A673 (cell line): Measurements from ENCODE around the gene FAM180B.

Experiments
- EZH2 ChIP-seq: fragments of 200-600 bp; sonication (generic); IDR thresholded peaks from 2 replicates; pipeline ENCODE4 v1.6.1; 2017; ENCODE audit warnings: borderline replicate concordance, low read depth, mild to moderate bottlenecking, mixed read lengths, antibody characterized with exemption, low read length; ENCODE audit not compliant: poor library complexity, severe bottlenecking
- TF ChIP-seq, protein P1 (sequence below): fragments of 300-800, 200-600 bp; sonication (generic); conservative IDR thresholded peaks from 2 replicates; pipeline ENCODE4 v1.5.1; 2017; ENCODE audit warnings: low read depth, mild to moderate bottlenecking, antibody characterized with exemption, low read length, moderate library complexity, mixed read lengths

GRCh38 chr11:47553406-47553743 is 33.1 kb upstream of the FAM180B start:
- TF ChIP-seq, protein P1, sequence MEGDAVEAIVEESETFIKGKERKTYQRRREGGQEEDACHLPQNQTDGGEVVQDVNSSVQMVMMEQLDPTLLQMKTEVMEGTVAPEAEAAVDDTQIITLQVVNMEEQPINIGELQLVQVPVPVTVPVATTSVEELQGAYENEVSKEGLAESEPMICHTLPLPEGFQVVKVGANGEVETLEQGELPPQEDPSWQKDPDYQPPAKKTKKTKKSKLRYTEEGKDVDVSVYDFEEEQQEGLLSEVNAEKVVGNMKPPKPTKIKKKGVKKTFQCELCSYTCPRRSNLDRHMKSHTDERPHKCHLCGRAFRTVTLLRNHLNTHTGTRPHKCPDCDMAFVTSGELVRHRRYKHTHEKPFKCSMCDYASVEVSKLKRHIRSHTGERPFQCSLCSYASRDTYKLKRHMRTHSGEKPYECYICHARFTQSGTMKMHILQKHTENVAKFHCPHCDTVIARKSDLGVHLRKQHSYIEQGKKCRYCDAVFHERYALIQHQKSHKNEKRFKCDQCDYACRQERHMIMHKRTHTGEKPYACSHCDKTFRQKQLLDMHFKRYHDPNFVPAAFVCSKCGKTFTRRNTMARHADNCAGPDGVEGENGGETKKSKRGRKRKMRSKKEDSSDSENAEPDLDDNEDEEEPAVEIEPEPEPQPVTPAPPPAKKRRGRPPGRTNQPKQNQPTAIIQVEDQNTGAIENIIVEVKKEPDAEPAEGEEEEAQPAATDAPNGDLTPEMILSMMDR = no peak; the same call in 1 of the 2 replicates
- no peak for TF ChIP-seq EZH2
